HuH-7.5 (cell line): ENCODE data around the gene TAF11L2.
"Not testable (repeated sequence)": the region's sequence is repeated elsewhere in the genome, so short reads cannot be mapped to it uniquely, and the experiment has no call there.

ENCODE experiments used
- DNase-seq: peaks from one replicate; pipeline ENCODE4 v3.0.0; 2011; ENCODE audit warnings: low spot score

Gene TAF11L2

GRCh38 chr5:17497931-17498330, at the start of gene TAF11L2:
TSS of gene TAF11L2 (plus strand) at chr5:17498231.
- not testable (repeated sequence) for DNase-seq

DNA sequence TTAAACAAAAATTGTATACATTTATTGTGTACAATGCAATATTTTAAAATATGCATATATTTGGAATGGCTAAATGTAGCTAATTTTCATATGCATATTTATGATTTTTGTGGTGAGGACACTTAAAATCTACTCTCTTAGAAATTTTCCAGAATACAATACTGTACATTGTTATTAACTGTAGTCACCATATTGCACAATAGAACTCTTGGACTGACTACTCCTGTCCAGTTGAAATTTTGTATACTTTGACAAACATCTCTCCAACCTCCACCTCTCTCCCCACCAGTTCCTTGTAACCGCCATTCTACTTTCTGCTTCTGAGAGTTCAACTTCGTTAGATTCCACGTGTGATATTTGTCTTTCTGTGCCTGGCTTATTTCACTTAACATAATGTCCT, 49.2 kb upstream of the TAF11L2 start:
- DNase-seq = no peak

DNA sequence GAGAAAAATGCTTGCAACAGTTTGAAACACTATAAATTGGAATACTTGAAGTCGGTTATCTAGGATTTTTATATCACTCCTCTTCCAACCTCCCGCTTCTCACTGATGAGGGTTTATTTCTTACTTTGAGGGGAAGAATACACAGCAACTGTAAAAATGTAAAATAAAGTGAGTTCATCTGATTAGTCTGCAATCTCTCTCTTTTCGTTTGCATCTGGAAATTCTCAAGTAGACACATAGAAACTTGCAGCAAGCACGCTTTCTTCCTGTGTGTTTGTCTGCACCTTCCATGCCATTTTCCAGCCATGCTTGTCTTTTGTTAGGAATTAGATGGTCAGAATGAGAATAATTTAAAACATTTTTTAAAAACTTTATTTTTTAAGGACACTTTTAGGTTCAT, 45.1 kb upstream of the TAF11L2 start:
- DNase-seq = no peak

GRCh38 chr5:17455942-17456341, 42.1 kb upstream of the TAF11L2 start:
- DNase-seq = no peak

DNA sequence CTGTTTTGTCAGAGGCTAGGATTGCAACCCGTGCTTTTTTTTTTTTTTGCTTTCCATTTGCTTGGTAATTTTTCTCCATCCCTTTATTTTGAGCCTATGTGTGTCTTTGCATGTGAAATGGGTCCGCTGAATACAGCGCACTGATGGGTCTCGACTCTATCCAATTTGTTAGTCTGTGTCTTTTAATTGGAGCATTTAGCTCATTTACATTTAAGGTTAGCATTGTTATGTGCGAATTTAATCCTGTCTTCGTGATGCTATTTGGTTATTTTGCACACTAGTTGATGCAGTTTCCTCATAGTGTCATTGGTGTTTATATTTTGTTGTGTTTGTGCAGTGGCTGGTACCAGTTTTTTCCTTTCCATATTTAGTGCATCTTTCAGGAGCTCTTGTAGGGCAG, 36.2 kb upstream of the TAF11L2 start:
- DNase-seq = no peak

- no peak for DNase-seq
These were observed 34.4 kb upstream of the TAF11L2 start for GRCh38 chr5:17463653-17464052.

DNA sequence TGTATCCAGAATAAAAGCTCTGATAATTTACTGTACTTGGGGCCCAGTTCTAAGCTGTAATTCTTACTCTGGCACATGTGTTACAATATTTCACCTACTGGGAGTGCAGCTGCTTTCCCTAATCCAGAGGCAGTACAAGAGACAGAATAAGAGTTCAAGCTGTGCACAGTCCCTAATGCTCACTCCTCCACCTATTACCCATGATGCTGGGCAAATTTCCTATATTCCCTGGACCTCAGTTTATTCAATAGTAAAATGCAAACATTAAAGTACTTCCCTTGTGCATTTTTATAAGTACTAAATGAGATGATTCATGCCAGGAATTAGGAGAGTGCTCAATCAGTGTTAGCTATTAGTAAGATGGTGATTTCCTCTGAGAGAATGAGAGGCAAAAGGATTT, 28.0 kb upstream of the TAF11L2 start:
- DNase-seq = no peak

GRCh38 chr5:17475064-17475463, 23.0 kb upstream of the TAF11L2 start:
- not testable (repeated sequence) for DNase-seq

GRCh38 chr5:17477043-17477442, 21.0 kb upstream of the TAF11L2 start:
- DNase-seq = no peak

DNA sequence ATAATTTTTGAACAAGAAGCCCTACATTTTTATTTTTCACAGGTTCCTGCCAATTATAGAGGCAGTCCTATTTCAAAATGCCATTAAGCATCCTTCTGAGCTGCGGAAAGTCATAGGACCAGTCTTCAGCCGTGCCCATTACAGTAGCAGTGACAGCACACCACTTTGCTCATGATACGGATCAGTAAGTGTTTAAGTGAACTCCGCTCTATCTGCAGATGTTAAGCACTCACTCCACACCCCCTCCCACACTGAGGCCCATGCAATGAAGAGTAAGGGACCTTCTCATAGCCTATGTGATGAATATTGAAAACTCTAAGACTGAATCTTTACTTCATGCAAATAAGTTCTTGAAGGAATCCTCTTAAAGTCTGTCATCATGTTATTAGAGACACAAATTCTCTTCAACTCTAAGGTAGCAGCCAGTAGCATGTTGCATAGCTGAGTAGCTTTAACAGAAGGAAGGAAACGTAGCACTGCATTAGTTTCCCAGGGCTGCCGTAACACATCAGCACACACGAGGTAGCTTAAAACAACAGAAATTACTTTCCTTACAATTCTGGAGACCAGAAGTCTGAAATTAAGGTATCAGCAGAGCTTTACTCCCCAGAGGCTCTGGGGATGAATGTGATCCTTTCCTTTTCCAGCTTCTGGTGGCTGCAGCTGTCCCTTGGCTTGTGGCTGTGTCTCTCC, 20.3 kb upstream of the TAF11L2 start:
- no peak for DNase-seq

DNA sequence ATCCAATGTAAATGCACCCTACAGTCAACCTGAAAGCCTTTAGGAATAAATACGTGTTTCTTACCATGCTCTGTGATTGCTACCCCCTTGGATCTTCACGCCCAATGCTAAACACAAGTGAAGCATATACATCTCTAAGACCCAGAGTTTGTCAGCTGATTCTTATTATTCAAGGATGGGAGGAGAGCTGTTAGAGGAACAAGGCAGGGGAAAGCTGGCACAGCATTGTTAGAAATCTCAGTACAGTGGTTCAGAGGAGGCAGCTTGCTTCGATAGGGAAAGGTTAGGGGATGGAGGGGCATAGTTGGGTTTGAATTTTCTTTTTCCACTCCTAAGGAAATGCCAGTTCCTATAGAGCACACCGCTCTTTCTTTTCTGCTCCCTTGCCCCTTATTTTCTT, 16.7 kb upstream of the TAF11L2 start:
- no peak for DNase-seq

DNA sequence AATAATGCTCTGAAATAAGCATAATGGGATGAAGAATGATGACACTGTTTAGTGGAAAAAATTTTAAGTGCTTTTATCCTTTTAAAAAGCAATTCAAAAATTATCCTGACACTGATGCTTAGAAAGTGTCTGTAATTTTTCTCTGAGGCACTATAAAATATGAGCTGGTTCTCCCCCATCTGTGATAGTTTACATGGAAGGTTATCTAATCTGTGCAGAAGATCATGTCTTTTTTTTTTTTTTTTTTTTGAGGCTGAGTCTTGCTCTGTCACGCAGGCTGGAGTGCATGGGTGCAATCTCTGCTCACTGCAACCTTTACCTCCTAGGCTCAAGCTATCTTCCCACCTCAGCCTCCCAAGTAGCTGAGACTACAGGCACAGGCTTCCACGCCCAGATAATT, 15.2 kb upstream of the TAF11L2 start:
- DNase-seq = no peak

DNA sequence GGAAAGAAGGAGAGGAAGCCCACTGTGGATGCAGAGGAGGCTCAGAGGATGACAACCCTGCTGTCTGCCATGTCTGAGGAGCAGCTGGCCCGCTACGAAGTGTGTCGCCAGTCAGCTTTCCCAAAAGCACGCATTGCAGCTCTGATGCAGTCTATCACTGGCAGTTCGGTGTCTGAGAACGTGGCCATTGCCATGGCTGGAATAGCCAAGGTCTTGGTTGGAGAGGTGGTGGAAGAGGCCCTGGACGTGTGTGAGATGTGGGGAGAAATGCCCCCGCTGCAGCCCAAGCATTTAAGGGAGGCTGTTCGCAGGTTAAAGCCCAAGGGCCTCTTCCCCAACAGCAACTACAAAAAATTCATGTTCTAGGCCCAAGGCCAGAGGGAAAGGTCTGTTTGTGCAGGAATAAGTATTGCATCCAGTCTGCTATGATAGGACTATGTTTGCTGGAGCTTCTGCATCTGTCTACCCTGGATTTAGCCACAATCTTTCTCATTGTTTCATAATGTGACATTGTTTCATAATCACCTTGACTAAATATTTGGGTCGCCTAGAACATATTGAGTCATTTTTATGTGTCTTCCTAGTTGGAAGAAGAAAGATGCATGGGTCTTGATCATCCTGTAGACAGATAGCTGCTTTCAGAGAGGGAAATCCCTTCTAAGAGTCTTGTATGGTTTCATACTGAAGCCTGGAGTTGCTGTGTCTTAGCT, 11.4 kb upstream of the TAF11L2 start:
- DNase-seq = not testable (repeated sequence)

- no peak for DNase-seq
These were observed 10.9 kb upstream of the TAF11L2 start for GRCh38 chr5:17487174-17487512.

DNA sequence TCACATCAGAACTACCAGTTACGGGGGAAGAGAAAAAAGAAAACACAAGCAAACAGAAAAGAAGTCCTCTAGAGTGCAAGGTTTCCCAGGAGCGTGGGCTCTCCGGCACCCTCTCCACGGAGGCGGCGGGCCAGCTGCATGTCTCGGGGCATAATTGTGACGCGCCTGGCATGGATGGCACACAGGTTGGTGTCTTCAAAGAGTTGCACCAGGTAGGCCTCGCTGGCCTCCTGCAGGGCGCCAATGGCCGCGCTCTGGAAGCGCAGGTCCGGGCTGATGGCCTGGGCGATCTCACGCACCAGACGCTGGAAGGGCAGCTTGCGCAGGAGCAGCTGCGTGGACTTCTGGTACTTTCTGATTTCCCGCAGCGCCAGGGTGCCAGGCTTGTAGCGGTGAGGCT, 6.8 kb upstream of the TAF11L2 start:
- DNase-seq = not testable (repeated sequence)

- DNase-seq = no peak
These were observed 5.3 kb upstream of the TAF11L2 start for GRCh38 chr5:17492770-17493169.

DNA sequence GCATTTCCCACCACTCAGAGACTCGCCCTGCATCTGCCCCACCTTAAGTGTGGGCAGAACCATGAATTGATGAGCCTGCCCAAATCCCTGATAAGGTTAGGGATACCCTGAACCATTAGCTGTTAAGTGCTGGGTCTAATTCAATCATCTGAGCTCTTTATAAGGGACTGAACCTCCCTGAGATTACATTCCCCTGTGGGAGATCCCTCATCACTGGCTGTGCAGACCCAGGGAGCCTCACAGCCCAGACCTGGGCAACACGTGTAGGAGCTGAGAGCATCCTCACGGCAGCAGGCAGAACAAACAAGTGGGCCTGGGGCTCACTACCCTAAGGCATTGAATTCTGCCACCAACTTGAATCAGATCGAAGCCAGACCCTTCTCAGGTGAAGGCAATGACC, 585 bp upstream of the TAF11L2 start:
- DNase-seq = no peak

- DNase-seq = no peak
These were observed 13.8 kb downstream of the TAF11L2 start for GRCh38 chr5:17511775-17512325.

DNA sequence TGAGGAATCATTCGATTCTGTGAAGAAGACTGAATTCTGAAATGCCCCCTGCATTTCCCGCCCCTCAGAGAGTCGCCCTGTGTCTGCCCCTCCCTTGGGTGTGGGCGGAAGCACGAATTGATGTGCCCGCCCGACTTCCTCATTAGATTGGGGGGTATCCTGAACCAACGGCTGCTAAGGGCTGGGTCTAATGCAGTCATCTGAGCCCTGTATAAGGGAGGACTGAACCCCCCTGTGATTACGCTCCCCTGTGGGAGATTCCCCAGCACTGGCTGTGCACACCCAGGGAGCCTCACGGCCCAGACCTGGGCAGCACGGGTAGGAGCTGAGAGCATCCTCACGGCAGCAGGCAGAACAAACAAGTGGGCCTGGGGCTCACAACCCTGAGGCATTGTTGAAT, 19.5 kb downstream of the TAF11L2 start:
- DNase-seq = not testable (repeated sequence)

DNA sequence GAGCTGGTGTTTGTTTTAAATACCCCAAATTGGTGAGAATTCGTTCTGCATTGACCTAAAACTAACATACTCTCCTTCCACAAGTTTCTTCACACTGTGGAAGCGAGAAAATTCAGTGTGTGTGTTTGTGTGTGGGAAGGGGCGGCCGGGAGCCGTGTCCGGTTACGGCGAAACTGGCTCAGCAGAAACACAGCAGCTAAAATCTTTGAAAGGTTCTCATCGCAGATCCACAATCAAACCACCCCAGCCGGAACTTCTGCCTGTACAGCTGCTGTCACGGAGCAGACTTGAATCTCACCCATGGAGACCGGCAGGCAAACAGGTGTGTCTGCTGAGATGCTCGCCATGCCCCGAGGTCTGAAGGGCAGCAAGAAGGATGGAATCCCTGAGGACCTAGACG, 20.0 kb downstream of the TAF11L2 start, which contains the start of gene TAF11L3:
Gene TAF11L3 (plus strand): TSS at position 301 of the 400 bp plus-strand sequence.
- DNase-seq = not testable (repeated sequence)

DNA sequence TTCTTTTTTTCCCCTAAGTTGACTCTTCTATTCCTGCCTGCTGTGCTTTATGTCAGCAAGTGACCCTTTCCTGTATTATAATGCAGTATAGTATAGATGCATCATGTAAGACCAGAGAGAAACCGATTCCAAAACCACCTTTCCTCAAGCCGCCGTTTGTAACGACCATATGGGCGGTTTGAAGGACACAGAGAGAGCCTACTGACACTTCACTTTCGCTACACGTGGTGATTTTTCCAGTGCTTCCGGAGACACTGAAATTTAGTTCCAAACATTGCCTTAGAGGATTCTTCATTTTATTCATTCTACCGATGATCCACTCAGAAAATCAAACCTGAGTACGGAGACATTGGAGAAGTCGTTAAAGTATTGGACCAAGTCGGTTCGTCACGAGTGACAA, 21.5 kb downstream of the TAF11L2 start:
- DNase-seq = not testable (repeated sequence)

- DNase-seq = not testable (repeated sequence)
These were observed 23.5 kb downstream of the TAF11L2 start, which contains the start of gene TAF11L4 for GRCh38 chr5:17521501-17521900. TSS of gene TAF11L4 (plus strand) at chr5:17521801.

- DNase-seq = not testable (repeated sequence)
These were observed 26.9 kb downstream of the TAF11L2 start, which contains the start of gene TAF11L5 for GRCh38 chr5:17524935-17525334. TSS of gene TAF11L5 (plus strand) at chr5:17525235.
